HG03095 (cell line): ENCODE data around the gene PRDM2.

Experiments used
- ATAC-seq: cut with Tn5 transposase; IDR thresholded peaks from one replicate; pipeline ENCODE4 v1.9.1; 2021; ENCODE audit warnings: moderate library complexity; ENCODE audit not compliant: unreplicated experiment

Gene PRDM2

GRCh38 chr1:13730751-13731482 lies 30.9 kb downstream of the PRDM2 start:
- peak; percentile 86 for ATAC-seq

- no peak for ATAC-seq
Measured at GRCh38 chr1:13731897-13732296, 31.9 kb downstream of the PRDM2 start.

GRCh38 chr1:13732971-13733667 lies 33.1 kb downstream of the PRDM2 start:
- no peak for ATAC-seq

- no peak for ATAC-seq
Measured at GRCh38 chr1:13733711-13734110, 33.7 kb downstream of the PRDM2 start.

- no peak for ATAC-seq
Measured at GRCh38 chr1:13735168-13735930, 35.4 kb downstream of the PRDM2 start.

DNA sequence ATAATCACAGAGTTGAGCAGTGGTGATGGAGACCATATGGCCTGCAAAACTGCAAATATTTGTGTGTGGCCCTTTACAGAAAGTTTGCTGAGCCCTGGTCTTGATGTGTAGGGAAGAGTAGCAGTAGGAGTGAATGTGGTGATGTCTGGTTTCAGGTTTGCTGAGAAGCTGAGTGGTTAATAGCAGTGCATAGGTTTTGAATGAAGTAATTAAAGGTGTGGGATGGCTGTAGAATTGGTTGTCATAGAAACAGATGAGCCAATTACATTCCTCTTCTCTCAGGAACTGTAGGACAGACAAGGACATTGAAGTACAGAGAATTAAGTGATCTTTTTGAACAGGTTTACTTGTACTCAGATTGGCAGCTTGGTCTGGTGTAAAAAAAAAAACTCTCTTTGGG lies 37.4 kb downstream of the PRDM2 start:
- ATAC-seq, result no peak

DNA sequence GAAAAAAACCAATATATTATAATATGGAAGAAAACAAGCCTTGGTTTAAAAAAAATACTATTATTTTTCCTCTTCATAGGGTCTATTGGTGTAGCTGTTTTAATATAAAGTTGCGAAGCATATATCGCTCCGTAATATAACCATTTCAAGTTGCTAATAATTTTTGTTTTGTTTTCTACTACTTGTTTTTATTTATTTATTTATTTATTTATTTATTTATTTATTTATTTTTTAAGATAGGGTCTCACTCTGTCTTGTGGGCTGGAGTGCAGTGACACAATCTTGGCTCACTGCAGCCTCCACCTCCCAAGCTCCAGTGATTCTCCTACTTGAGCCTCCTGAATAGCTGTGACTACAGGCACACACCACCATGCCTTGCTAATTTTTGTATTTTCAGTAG lies 46.4 kb downstream of the PRDM2 start:
- ATAC-seq, result no peak

GRCh38 chr1:13748610-13749505 lies 48.9 kb downstream of the PRDM2 start:
- peak; percentile 64 for ATAC-seq

GRCh38 chr1:13749543-13750341 lies 49.8 kb downstream of the PRDM2 start:
- ATAC-seq, result peak; percentile 5

- peak; percentile 33 for ATAC-seq
Measured at GRCh38 chr1:13751458-13751871, 51.5 kb downstream of the PRDM2 start.

- no peak for ATAC-seq
Measured at GRCh38 chr1:13751985-13752384, 52.0 kb downstream of the PRDM2 start.

DNA sequence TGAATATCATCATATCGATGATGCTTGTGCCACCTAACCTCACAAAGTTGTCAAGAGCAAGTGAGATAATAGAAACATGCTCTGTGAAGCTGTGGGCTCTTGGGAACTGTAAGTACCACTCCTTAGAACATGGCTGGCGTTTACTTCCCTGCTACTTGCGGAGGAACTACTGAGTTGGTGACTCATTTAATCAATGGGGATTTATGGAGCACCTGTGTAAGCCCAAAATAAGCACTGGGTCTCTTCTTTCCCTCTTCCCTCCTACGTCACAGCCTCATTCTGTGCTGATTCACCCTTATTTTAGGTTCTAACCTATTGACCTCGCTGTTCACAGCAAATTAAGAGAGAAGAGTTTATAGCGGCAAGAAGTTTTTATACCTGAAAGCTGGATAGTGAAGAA lies 52.9 kb downstream of the PRDM2 start:
- ATAC-seq, result no peak

GRCh38 chr1:13753636-13754402 lies 53.8 kb downstream of the PRDM2 start:
- ATAC-seq, result no peak

GRCh38 chr1:13754510-13755103 lies 54.6 kb downstream of the PRDM2 start:
- no peak for ATAC-seq

DNA sequence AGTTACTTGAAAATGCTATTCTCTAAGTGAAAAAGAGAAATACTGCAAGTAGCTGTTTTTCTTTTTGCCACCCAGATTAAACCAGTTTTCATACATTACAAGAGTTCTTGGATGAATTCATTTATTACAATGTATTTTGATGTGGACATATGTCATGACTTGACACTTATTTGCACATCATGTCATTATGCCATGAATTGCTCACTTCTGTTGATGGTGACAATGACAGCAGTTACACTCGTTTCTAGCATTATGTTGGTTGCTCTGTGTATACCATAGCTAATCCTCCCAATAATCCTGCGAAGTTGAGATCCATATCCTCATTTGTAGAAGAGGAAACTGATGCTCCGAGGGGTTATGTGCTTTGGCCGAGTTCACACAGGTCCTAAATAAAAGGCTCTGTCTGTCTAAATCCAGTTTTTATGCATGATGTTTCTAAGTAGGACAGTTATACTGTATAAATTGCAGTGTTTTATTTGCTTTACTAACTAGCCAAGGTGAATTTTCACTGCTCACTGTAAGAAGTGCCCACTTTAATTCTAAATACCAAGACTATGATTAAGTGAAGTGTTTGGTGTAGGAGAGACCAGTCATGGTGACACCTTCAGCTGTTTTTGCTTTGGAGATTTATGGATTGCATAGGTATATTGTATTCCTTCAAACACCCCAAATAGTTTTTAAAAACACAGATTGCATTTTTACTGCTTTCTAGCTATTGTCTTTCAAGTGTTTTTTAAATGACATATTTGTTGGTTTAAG lies 56.7 kb downstream of the PRDM2 start:
- no peak for ATAC-seq

DNA sequence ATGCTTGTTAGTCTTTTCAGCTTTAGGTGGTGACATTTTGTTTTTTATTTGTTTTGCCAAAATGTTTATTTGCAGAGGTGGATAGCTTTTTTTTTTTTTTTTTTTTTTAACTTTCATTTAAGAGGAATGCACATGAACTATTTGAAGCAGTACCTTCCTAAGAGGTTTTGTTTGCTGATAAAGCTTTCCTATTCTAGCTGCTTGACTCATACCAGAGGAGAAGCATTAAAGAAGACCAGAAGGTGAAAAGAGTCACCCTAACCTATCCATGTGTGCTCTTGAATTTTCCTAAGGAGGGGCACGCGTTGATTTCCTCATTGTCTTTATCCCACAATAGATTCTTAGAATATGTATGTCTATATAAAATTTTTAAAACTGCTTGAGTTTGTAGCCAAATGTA lies 57.7 kb downstream of the PRDM2 start:
- ATAC-seq, result no peak

DNA sequence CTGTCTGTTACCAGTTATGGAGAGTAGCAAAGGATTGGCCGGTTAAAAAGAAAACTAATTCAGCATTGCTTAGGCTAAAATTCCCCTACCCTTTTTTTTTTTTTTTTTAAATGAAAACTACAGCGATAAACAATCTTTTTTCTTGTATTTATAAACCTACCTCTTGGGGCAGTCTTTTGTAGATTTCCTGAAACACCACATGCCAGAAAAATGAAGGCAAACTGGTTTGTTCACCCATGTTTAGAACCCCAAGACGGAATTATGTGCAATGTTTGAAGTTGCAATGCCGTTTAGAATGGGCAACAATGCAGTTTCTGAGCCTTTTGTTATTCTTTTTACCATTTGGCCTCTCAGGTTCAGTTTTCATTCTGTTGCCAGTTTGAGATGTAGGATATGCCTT lies 59.1 kb downstream of the PRDM2 start:
- no peak for ATAC-seq

- no peak for ATAC-seq
Measured at GRCh38 chr1:13760340-13760739, 60.4 kb downstream of the PRDM2 start.
